Left ventricle myocardium inferior (tissue), 1 donor: ENCODE measurements around the gene B4GALT2. TPM values are rescaled to one million over a fixed set of nuclear protein-coding genes. Genes with fewer than 3 reads are reported as not detected.

Source experiments
- DNase-seq: peaks from one replicate; pipeline ENCODE4 v3.0.0-alpha.2; 2020
- H3K27ac ChIP-seq: fragments of 200-600 bp; replicated peaks from 2 replicates; pipeline ENCODE4 v1.8.0; 2021
- H3K27me3 ChIP-seq: fragments of 200-600 bp; 2 replicates; pipeline ENCODE4 v1.8.0; 2021; ENCODE audit warnings: low read depth
- H3K36me3 ChIP-seq: fragments of 200-600 bp; 2 replicates; pipeline ENCODE4 v1.8.0; 2021
- H3K4me1 ChIP-seq: fragments of 200-600 bp; 2 replicates; pipeline ENCODE4 v1.8.0; 2021
- H3K4me3 ChIP-seq: fragments of 200-600 bp; 2 replicates; pipeline ENCODE4 v1.8.0; 2021; ENCODE audit warnings: mild to moderate bottlenecking, moderate library complexity
- H3K9me3 ChIP-seq: fragments of 200-600 bp; replicated peaks from 2 replicates; pipeline ENCODE4 v1.8.0; 2021
- intact Hi-C: fragments of 100-400 bp; cut with micrococcal nuclease; formaldehyde crosslinking; loops from one replicate; pipeline ENCODE4 v1.11.0; 2022
- total RNA-seq: library from RNA; stranded (reverse); fragmentation: NEBNext Ultra II Directional; extraction: Animal tissue kit (Norgen Biotek cat#: 25700); gene quantifications from one replicate; pipeline ENCODE4 v1.2.1, GENCODE V29; 2021
- TF ChIP-seq, protein P1 (sequence below): fragments of 200-600 bp; IDR thresholded peaks from 2 replicates; pipeline ENCODE4 v1.8.0; 2021; ENCODE audit warnings: antibody characterized with exemption, mild to moderate bottlenecking, borderline replicate concordance
- donor health status: DM: no; HTN: yes; CAD: no; lungs with severe emphysema.

B4GALT2 gene
- total RNA-seq, 1 donor from 2014 or later, result 40.3 TPM

DNA sequence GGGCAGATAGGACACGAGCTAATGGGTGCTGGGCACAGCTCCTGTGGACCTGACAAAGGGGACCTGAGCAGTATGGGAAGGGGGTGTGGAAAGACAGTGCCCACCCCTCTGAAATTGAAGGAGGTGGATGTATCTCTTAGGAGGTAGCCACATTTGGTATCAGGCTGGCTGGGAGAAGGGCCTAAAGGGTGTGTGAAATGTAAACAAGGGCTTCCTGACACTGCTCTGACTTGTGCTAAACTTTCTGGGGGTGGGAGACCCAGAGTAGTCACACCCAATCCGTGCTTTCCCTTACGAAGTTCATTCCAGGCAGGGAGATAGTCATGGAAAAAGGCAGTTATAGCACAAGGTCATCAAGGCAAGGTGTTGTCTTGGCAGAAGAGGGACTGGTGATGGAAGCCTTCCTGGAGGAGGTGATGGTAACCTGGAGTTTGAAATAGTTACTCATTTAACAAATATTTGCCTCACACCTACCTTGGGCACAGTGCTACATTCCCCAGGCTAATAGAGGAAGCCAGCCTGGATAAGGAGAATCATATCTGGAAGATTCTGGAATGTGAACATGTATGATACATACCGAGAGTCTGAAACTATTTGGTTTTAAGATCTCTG is 7.1 kb downstream of the B4GALT2 start:
- no peak overlapping the region for H3K27ac ChIP-seq
- peaks cover 8% of the 10 kb centered on the region for H3K4me1 ChIP-seq
- peaks cover 4% of the 10 kb centered on the region for H3K36me3 ChIP-seq
- H3K9me3 ChIP-seq, result no peaks in the 10 kb centered on the region
- no peak for DNase-seq
- no peaks in the 10 kb centered on the region for H3K27me3 ChIP-seq
- TF ChIP-seq, protein P1, sequence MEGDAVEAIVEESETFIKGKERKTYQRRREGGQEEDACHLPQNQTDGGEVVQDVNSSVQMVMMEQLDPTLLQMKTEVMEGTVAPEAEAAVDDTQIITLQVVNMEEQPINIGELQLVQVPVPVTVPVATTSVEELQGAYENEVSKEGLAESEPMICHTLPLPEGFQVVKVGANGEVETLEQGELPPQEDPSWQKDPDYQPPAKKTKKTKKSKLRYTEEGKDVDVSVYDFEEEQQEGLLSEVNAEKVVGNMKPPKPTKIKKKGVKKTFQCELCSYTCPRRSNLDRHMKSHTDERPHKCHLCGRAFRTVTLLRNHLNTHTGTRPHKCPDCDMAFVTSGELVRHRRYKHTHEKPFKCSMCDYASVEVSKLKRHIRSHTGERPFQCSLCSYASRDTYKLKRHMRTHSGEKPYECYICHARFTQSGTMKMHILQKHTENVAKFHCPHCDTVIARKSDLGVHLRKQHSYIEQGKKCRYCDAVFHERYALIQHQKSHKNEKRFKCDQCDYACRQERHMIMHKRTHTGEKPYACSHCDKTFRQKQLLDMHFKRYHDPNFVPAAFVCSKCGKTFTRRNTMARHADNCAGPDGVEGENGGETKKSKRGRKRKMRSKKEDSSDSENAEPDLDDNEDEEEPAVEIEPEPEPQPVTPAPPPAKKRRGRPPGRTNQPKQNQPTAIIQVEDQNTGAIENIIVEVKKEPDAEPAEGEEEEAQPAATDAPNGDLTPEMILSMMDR, result no peak
- no peak overlapping the region for H3K4me3 ChIP-seq
- intact Hi-C loops, result no loop called here

DNA sequence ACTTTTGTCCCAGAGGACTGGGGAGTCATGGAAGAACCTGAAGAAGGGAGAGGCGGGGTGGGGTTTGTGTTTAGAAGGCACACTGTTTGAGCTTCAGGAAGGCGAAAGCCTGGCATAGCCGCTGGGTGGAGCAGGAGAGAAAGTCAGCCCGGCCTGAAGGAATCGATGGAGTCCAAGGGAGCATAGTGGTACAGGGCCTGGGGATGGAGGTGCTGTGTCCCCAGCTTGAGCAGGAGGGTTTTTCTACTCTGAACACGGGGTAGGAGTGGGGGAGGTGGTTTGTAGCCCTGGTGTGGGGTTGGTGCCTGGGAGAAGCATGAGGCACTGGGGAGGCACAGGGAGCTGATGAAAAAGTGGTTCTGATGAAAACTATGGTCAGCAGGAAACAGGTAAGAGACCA is 7.7 kb downstream of the B4GALT2 start:
- Histone ChIP-seq H3K4me1 (peaks cover 14% of the 10 kb centered on the region), H3K9me3 (no peaks in the 10 kb centered on the region), H3K27me3 (no peaks in the 10 kb centered on the region), H3K27ac (no peak overlapping the region), H3K36me3 (peaks cover 4% of the 10 kb centered on the region), H3K4me3 (no peak overlapping the region)
- no peak for DNase-seq
- intact Hi-C loops, result no loop called here
- TF ChIP-seq, protein P1, result no peak

DNA sequence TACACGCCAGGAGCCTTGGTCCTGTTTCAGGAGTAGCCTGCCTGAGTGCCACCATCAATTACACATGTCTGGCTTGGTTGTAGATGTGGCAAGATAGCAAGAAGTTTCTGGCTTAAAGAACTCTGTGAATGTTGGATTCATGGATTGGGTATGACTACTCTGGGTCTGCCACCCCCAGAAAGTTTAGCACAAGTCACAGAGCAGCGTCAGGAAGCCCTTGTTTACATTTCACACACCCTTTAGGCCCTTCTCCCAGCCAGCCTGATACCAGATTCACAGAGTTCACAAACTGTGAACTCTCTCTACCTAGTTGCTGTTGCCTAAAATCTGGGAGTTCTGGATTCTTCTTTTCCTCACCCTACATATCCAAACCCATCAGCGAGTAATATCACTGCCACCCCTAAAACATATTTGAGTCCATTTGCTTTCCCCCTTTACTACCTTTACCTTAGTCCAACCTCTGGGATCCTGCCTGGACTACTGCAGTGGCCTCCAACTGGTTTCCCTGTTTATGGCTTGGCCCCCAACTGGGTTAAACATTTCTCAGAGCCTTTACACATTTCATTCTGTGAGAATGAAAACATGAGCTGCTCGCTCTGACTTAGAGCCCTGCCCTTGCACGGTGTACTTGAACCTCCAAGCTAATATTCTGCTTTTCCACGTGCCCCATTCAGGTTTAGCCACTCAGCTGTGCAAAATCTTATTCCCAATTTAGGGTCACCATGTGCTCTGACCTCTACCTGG is 8.3 kb downstream of the B4GALT2 start:
- Histone ChIP-seq H3K27ac (no peak overlapping the region), H3K9me3 (no peaks in the 10 kb centered on the region), H3K4me3 (no peak overlapping the region), H3K36me3 (no peaks in the 10 kb centered on the region), H3K27me3 (no peaks in the 10 kb centered on the region), H3K4me1 (peaks cover 20% of the 10 kb centered on the region)
- intact Hi-C loops, result no loop called here
- TF ChIP-seq, protein P1, result no peak
- DNase-seq, result no peak

DNA sequence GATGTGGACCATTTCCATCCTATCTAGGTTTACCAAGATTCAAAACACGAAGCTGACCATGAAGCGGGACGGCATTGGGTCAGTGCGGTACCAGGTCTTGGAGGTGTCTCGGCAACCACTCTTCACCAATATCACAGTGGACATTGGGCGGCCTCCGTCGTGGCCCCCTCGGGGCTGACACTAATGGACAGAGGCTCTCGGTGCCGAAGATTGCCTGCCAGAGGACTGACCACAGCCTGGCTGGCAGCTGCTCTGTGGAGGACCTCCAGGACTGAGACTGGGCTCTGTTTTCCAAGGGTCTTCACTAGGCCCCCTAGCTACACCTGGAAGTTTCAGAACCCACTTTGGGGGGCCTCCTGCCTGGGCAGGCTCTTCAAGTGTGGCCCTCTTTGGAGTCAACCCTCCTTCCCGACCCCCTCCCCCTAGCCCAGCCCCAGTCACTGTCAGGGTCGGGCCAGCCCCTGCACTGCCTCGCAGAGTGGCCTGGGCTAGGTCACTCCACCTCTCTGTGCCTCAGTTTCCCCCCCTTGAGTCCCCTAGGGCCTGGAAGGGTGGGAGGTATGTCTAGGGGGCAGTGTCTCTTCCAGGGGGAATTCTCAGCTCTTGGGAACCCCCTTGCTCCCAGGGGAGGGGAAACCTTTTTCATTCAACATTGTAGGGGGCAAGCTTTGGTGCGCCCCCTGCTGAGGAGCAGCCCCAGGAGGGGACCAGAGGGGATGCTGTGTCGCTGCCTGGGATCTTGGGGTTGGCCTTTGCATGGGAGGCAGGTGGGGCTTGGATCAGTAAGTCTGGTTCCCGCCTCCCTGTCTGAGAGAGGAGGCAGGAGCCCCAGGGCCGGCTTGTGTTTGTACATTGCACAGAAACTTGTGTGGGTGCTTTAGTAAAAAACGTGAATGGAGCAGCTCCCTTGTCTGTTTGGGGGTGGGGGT is 11.5 kb downstream of the B4GALT2 start:
- peak overlapping the region; percentile 84 for H3K4me3 ChIP-seq
- TF ChIP-seq, protein P1, result no peak
- intact Hi-C loops, result no loop called here
- peak overlapping the region; percentile 68 for H3K27ac ChIP-seq
- H3K36me3 ChIP-seq, result no peaks in the 10 kb centered on the region
- H3K9me3 ChIP-seq, result no peaks in the 10 kb centered on the region
- no peaks in the 10 kb centered on the region for H3K27me3 ChIP-seq
- no peak for DNase-seq
- H3K4me1 ChIP-seq, result peaks cover 20% of the 10 kb centered on the region

DNA sequence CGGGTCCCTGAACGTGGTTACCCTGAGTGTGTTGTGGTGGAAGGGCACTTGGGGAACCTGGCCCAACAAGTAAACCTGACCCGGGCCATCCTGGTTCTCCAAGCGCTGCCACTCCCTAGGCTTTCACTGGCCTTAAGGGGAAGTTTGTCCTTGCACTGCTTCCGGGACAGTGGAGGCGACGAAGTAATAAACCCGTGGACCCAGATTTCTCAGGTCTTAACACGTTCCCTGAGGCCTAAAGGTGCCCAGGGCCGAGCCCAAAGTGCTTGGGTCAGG is 12.1 kb downstream of the B4GALT2 start:
- H3K4me3 ChIP-seq, result peak overlapping the region; percentile 84
- H3K36me3 ChIP-seq, result no peaks in the 10 kb centered on the region
- no peak for DNase-seq
- peak overlapping the region; percentile 68 for H3K27ac ChIP-seq
- intact Hi-C loops, result no loop called here
- TF ChIP-seq, protein P1, result no peak
- H3K4me1 ChIP-seq, result peaks cover 20% of the 10 kb centered on the region
- no peaks in the 10 kb centered on the region for H3K27me3 ChIP-seq
- H3K9me3 ChIP-seq, result no peaks in the 10 kb centered on the region
